Nasal cavity respiratory epithelium epithelial cell of viscerocranial mucosa (primary cell): ENCODE data around the gene ERI2. TPM values are rescaled to one million over a fixed set of nuclear protein-coding genes. Genes with fewer than 3 reads are reported as not detected.

Experiments
- total RNA-seq: library from RNA; depleted of rRNA; stranded (reverse); fragments of >200 nt; gene quantifications from 2 replicates; pipeline ENCODE4 v1.2.3, GENCODE V29; 2014

The ERI2 gene, protein sequence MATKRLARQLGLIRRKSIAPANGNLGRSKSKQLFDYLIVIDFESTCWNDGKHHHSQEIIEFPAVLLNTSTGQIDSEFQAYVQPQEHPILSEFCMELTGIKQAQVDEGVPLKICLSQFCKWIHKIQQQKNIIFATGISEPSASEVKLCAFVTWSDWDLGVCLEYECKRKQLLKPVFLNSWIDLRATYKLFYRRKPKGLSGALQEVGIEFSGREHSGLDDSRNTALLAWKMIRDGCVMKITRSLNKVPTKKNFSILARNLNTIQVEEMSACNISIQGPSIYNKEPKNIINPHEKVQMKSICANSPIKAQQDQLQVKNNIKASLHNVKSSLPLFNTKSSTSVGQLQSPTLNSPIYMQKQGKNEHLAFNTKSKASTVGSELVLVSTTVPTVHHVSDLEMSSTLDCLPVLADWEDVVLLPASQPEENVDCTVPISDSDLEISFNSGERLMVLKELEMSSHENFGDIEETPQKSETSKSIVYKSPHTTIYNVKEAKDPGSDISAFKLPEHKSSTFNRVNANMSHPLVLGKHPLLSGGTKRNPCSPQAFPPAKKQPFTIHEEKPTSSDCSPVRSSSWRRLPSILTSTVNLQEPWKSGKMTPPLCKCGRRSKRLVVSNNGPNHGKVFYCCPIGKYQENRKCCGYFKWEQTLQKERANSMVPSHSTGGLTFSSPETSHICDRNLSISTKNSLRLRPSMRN
- total RNA-seq = 23.6 and 32.2 TPM in 2 replicates

DNA sequence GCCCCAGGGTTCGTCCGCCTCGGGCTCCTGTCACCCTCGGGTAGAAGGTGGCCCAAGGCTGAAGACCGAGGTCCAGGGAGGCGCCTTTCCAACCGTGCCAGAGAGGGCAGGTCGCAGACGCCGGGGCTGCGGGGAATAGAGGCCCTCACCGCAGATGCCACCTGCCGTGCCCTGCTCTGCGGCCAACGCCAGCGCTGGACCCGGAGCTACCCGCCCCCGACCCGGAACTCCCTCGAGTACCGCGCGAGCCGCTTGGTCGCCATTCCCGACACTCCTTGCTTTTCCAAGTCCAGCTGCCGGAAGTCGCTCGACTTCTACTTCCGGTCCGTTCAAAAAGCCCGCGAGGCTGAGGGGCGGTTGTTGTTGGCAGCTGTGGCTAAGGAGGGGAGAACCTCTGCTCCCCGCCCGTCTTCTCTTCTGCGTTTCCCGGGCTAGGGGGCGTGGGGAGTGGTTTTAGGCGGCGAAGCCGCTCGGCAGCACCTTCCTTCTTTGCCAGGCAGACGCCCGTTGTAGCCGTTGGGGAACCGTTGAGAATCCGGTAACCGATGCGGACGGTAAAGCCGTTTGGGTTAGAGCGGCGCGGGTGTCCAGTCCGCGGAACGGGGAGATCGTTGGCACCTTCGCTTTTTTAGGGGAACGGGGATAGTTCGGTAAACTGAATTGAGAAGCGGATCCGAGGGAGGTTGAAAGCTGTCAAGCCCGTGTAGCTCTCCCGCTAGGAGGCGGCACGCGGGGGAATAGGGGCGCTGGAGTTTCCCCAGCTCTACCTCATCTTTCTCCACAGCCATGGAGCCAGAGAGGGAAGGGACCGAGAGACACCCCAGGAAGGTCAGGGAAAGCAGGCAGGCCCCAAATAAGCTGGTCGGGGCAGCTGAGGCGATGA, at the start of gene ERI2, which contains the start of gene REXO5:
Gene ERI2, minus strand, starts transcription at position 305 of the 883 bp plus-strand sequence. Its CDS starts 42 bp downstream, at position 263.
Gene REXO5, plus strand, starts transcription at position 360 of the 883 bp plus-strand sequence. Its CDS starts 427 bp downstream, at position 787.

DNA sequence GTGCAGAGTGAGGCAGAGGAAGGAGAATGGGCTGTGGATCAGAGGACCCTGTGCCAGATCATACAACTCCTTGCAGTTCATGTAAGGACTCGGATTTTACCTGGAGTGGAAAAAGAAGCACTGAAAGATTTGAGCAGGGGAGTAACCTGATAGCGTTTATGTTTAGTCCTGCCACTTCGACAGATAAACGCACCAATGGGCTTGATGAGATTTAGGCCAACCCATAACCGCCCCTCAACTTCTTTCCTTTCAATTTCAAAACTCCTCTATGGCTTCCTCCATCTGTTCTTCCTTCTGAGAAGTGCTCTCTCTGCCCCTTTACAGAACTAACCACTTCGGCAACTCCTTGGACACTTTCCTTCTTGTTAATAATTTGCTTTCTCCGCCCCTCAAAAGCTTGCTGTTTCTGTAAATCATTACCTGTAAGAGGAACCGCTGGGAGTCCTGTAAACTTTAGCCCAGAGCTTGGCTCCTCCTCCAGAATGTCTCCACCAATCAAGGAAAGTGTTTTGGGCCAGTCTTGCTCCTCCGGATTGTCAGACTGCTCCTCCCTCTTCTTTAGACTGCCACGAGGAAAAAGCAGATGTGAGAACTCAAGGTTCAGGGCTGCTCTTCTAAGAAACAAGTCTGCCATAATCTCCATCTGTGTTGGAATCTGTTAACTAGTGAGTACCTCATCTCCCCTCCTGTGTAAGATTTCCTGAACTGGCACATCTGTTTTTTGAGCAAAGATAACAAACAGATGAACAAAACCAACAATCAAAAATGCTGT, 42.6 kb downstream of the ERI2 start, which contains the start of gene ACSM3:
Gene ACSM3, plus strand, starts transcription at position 554 of the 772 bp plus-strand sequence. CDS start 6,021 bp downstream, outside the sequence.

Other genes starting within 250 kb of the ERI2 start
- not detected in 2 replicates for gene ACSM2B, start 230.1 kb downstream of the ERI2 start, total RNA-seq
- 0.21 TPM in 1 of 2 replicates, not detected in the other for gene ACSM1, start 108.8 kb downstream of the ERI2 start, total RNA-seq
- 116 and 162 TPM in 2 replicates for gene THUMPD1, start 64.7 kb downstream of the ERI2 start, total RNA-seq
- 1.4 and 1.7 TPM in 2 replicates for gene ACSM3, start 42.5 kb downstream of the ERI2 start, total RNA-seq
- 1.4 and 1.7 TPM in 2 replicates for gene REXO5, start 55 bp upstream of the ERI2 start, total RNA-seq
- 17.9 and 33.5 TPM in 2 replicates for gene DCUN1D3, start 93.9 kb upstream of the ERI2 start, total RNA-seq
- gene LYRM1, start 94.3 kb upstream of the ERI2 start, total RNA-seq = 28.4 and 75.5 TPM in 2 replicates